Activated CD4-positive, alpha-beta T cell treated with anti-CD3 and anti-CD28 coated beads, Interleukin-2, amount 10 ng/mL, durations not matched to agents 24 days and 14 days (primary cell): Measurements from ENCODE around the gene TUB. TPM values are rescaled to one million over a fixed set of nuclear protein-coding genes. Genes with fewer than 3 reads are reported as not detected.

ENCODE experiments used
- DNase-seq: peaks from one replicate; pipeline ENCODE4 v3.0.0; 2022
- H3K27ac Mint-ChIP-seq: one replicate; pipeline ENCODE4 v1.8.0; 2022; ENCODE audit warnings: mild to moderate bottlenecking, mixed read lengths
- H3K27me3 Mint-ChIP-seq: one replicate; pipeline ENCODE4 v1.8.0; 2022; ENCODE audit warnings: mixed read lengths
- H3K36me3 Mint-ChIP-seq: one replicate; pipeline ENCODE4 v1.8.0; 2022; ENCODE audit warnings: low read depth, mild to moderate bottlenecking, mixed read lengths
- H3K4me1 Mint-ChIP-seq: one replicate; pipeline ENCODE4 v1.8.0; 2021; ENCODE audit warnings: mixed read lengths
- H3K4me3 Mint-ChIP-seq: one replicate; pipeline ENCODE4 v1.8.0; 2022; ENCODE audit warnings: mild to moderate bottlenecking, moderate library complexity, mixed read lengths
- H3K9me3 Mint-ChIP-seq: one replicate; pipeline ENCODE4 v1.8.0; 2021; ENCODE audit warnings: mixed read lengths
- intact Hi-C: fragments of 100-400 bp; cut with micrococcal nuclease; formaldehyde crosslinking; loops from one replicate; pipeline ENCODE4 v1.15.1; 2023
- total RNA-seq: library from RNA; stranded (reverse); gene quantifications from 2 replicates; pipeline ENCODE4 v1.2.3, GENCODE V29; 2022

TUB gene
- total RNA-seq, 1 donor from 2014 or later: 0.30 TPM

DNA sequence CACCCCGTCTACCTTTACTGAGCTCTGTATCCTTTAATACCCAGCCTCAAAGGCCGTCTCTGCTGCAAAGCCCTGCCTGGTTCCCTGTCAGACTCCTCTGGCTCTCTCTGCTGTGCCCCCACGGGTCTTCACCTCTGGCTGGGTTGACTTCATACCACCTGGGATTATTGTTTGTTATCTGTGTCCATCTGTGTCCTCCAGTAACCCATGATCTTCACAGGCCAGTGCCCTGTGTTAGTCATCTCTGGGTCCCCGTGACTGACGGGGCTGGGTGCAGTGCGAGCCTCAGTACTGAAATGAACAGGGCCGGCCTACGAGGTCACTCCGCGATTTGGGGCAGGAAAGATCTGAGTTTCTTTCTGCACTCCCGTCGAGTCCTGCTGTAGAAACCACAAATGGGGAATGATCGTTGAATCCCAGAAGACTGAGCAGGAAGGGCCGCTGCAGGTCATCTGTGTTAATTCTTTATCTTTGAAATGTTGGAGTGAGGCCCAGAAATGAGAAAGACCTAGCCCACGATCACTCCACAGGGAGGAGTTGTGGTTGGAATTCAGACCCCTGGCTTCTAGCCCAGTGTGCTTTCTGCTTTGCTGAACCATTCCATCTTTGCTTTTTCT, 12.3 kb upstream of the TUB start:
- intact Hi-C loops: no loop called here
- H3K27me3 Mint-ChIP-seq: peaks cover 15% of the 10 kb centered on the region
- H3K27ac Mint-ChIP-seq: no peak overlapping the region
- no peak overlapping the region for H3K4me3 Mint-ChIP-seq
- H3K9me3 Mint-ChIP-seq: no peaks in the 10 kb centered on the region
- DNase-seq: no peak
- H3K36me3 Mint-ChIP-seq: no peaks in the 10 kb centered on the region
- no peaks in the 10 kb centered on the region for H3K4me1 Mint-ChIP-seq

- no peak overlapping the region for H3K4me3 Mint-ChIP-seq
These were observed 11.2 kb upstream of the TUB start for GRCh38 chr11:8069771-8070170.

GRCh38 chr11:8070417-8071115, 10.4 kb upstream of the TUB start:
- no peaks in the 10 kb centered on the region for H3K9me3 Mint-ChIP-seq
- no peak overlapping the region for H3K27ac Mint-ChIP-seq
- no peaks in the 10 kb centered on the region for H3K4me1 Mint-ChIP-seq
- H3K27me3 Mint-ChIP-seq: peaks cover 15% of the 10 kb centered on the region
- intact Hi-C loops: no loop called here
- no peak for DNase-seq
- no peaks in the 10 kb centered on the region for H3K36me3 Mint-ChIP-seq
- H3K4me3 Mint-ChIP-seq: no peak overlapping the region

More at GRCh38 chr11:8069771-8070170, 11.2 kb upstream of the TUB start:
- Mint-ChIP-seq H3K9me3 (no peaks in the 10 kb centered on the region), H3K27ac (no peak overlapping the region), H3K4me1 (no peaks in the 10 kb centered on the region), H3K27me3 (peaks cover 15% of the 10 kb centered on the region), H3K36me3 (no peaks in the 10 kb centered on the region)
- DNase-seq: no peak
- intact Hi-C loops: no loop called here

DNA sequence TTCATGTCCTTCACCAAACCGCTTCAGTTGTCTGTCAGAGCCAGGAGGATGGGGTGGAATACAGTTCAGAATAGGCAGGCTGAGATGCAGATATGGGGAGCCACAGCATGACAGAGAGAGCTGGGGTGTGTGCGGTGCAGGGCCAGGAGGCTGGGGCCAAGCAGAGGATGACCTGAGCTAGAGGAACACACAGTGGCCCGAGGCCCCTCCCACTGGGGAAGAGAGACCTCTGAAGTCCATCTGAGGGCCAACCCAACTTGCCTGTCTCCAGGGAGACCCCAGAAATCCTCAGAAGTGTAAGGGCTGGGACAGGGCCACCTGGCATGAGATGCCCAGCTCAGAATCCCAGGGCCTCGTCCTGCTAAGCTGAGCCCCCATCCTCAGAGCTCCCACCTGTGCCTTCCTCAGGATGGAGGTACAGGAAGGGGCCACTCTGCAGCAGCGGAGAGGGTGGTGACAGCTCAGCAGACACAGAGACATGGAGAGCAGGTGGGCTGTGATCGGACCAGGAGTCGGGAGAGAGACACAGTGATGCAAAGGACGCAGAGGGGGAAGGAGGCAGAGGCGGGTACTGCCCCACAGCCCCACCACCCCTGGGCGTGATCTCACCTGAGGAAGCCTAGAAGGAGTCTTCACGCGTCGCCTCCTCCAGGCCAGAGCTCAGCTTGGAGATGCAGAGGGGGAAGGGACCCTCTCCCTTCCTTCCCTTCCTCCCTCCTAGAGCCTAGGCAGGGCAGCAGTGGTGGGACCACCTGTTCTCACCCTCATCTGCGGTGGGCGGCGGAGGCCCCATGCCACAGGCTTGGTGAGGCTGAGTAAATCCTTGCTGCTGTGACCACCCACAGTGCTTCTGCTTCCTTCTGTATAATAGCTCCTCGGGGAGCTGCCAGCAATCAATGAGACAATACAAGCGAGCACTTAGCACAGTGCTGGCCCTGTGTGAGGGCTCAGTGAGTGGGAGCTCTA, 9.1 kb upstream of the TUB start:
- peaks cover 17% of the 10 kb centered on the region for H3K27me3 Mint-ChIP-seq
- no peaks in the 10 kb centered on the region for H3K4me1 Mint-ChIP-seq
- no peak overlapping the region for H3K27ac Mint-ChIP-seq
- H3K9me3 Mint-ChIP-seq: no peaks in the 10 kb centered on the region
- DNase-seq: no peak
- intact Hi-C loops: no loop called here
- no peaks in the 10 kb centered on the region for H3K36me3 Mint-ChIP-seq
- H3K4me3 Mint-ChIP-seq: no peak overlapping the region

DNA sequence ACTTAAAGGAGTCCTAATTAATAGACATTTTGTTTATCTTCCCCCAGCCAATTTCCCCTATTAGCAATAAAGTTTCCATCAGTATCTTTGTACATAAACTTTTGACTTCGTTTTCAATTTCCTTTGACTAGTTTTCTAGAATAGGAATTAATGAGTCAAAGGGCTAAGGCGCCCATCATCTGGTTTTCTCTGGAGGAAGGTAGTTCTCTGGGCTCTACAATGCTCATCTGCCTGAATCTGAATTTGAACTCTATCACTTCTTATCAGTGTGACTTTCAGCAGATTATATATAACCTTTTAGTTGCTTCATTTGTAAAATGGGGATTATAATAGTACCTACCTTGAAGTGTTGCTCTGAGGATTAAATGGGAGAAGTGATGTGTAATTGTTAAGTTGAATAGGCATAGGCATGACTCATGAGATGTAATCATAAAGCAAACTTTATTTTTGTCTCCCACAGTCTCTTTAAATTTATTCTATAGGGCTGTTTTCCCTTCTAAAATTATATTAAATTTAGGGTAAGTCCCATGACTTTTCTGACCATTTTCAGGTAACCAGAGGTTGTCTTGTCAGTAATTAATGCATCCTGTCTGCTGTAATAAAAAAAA, 5.8 kb upstream of the TUB start:
- intact Hi-C loops: no loop called here
- Mint-ChIP-seq H3K36me3 (no peaks in the 10 kb centered on the region), H3K27me3 (peaks cover 30% of the 10 kb centered on the region), H3K4me3 (no peak overlapping the region), H3K4me1 (no peaks in the 10 kb centered on the region), H3K9me3 (no peaks in the 10 kb centered on the region), H3K27ac (no peak overlapping the region)
- no peak for DNase-seq

GRCh38 chr11:8079111-8079675, 1.8 kb upstream of the TUB start:
- Mint-ChIP-seq H3K9me3 (no peaks in the 10 kb centered on the region), H3K4me1 (no peaks in the 10 kb centered on the region), H3K27ac (no peak overlapping the region), H3K27me3 (peaks cover 46% of the 10 kb centered on the region), H3K4me3 (no peak overlapping the region), H3K36me3 (no peaks in the 10 kb centered on the region)
- intact Hi-C loops: no loop called here
- DNase-seq: no peak

DNA sequence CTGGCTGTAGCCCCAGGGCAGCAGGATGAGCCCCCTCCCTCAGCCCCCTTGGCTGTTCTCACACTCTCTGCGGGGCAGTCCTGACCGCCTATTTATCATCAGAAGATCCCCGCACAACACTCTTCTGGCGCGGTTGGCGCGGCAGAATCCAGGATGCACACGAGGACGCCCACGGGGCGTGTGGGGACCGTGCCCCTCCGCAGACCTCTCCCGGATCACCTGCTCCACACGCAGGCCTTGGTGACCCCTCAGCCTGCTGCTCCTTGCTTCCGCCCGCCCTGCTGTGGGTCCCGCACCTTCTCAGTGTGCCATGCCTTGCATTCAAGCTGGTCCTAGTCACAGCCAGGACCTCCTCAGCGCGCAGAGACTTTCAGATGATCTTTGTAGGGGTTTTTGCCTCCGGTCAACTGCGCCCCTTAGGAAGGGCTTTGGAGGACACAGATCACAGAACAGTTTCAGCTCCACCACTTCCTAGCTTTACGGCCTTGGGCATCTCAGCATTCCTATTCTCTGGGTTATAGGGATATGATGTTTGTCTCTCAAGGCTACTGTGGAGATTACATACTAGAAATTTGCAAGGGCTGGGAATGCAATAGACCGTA, 841 bp upstream of the TUB start:
- Mint-ChIP-seq H3K27ac (no peak overlapping the region), H3K4me1 (no peaks in the 10 kb centered on the region), H3K36me3 (no peaks in the 10 kb centered on the region), H3K27me3 (peaks cover 48% of the 10 kb centered on the region), H3K4me3 (peak overlapping the region; percentile 74), H3K9me3 (no peaks in the 10 kb centered on the region)
- DNase-seq: no peak
- intact Hi-C loops: no loop called here

GRCh38 chr11:8081591-8082250, 710 bp downstream of the TUB start:
- peaks cover 49% of the 10 kb centered on the region for H3K27me3 Mint-ChIP-seq
- peak overlapping the region; percentile 36 for H3K4me3 Mint-ChIP-seq
- DNase-seq: no peak
- H3K27ac Mint-ChIP-seq: no peak overlapping the region
- H3K9me3 Mint-ChIP-seq: no peaks in the 10 kb centered on the region
- intact Hi-C loops: no loop called here
- no peaks in the 10 kb centered on the region for H3K36me3 Mint-ChIP-seq
- no peaks in the 10 kb centered on the region for H3K4me1 Mint-ChIP-seq

GRCh38 chr11:8082391-8083087, 1.5 kb downstream of the TUB start:
- no peaks in the 10 kb centered on the region for H3K36me3 Mint-ChIP-seq
- H3K27me3 Mint-ChIP-seq: peaks cover 49% of the 10 kb centered on the region
- H3K4me3 Mint-ChIP-seq: no peak overlapping the region
- DNase-seq: no peak
- H3K27ac Mint-ChIP-seq: no peak overlapping the region
- no peaks in the 10 kb centered on the region for H3K9me3 Mint-ChIP-seq
- no peaks in the 10 kb centered on the region for H3K4me1 Mint-ChIP-seq
- intact Hi-C loops: no loop called here

DNA sequence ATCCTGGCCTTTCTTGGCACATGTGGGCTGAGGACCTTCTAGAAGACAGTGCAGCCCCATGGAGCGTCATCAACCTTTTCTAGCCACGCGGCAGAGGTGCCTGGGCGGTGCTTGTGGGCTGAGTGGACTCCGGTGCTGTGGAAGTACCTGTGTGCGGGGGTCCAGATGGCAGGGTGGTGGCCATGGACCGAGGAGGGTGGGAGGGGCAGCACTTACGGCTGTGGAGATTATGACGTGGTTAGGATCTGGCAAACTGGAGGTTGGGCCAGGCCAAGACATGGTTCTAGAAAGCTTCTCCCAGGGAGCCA, 2.0 kb downstream of the TUB start:
- Mint-ChIP-seq H3K27me3 (peaks cover 46% of the 10 kb centered on the region), H3K36me3 (no peaks in the 10 kb centered on the region)

GRCh38 chr11:8083871-8084281, 2.9 kb downstream of the TUB start:
- no peak overlapping the region for H3K27ac Mint-ChIP-seq
- no peaks in the 10 kb centered on the region for H3K36me3 Mint-ChIP-seq
- intact Hi-C loops: no loop called here
- H3K4me1 Mint-ChIP-seq: no peaks in the 10 kb centered on the region
- no peaks in the 10 kb centered on the region for H3K9me3 Mint-ChIP-seq
- peaks cover 40% of the 10 kb centered on the region for H3K27me3 Mint-ChIP-seq
- H3K4me3 Mint-ChIP-seq: no peak overlapping the region
- DNase-seq: no peak

More for the DNA sequence above, 2.0 kb downstream of the TUB start:
- H3K4me3 Mint-ChIP-seq: no peak overlapping the region
- intact Hi-C loops: no loop called here
- no peaks in the 10 kb centered on the region for H3K4me1 Mint-ChIP-seq
- DNase-seq: no peak
- no peak overlapping the region for H3K27ac Mint-ChIP-seq
- no peaks in the 10 kb centered on the region for H3K9me3 Mint-ChIP-seq

GRCh38 chr11:8084352-8084751, 3.3 kb downstream of the TUB start:
- Mint-ChIP-seq H3K36me3 (no peaks in the 10 kb centered on the region), H3K27ac (no peak overlapping the region), H3K4me3 (no peak overlapping the region), H3K27me3 (peaks cover 39% of the 10 kb centered on the region), H3K9me3 (no peaks in the 10 kb centered on the region), H3K4me1 (no peaks in the 10 kb centered on the region)
- DNase-seq: no peak
- intact Hi-C loops: no loop called here
